Colonic mucosa (tissue), 4 donors: ENCODE data around the gene GRIN1. TPM values are rescaled to one million over a fixed set of nuclear protein-coding genes. Genes with fewer than 3 reads are reported as not detected.

Source experiments
- DNase-seq: peaks from one replicate; pipeline ENCODE4 v3.0.0-alpha.2; 2020
- H3K27ac ChIP-seq: fragments of 200-600 bp; one replicate; pipeline ENCODE4 v1.8.0; 2021
- H3K27me3 ChIP-seq: fragments of 200-600 bp; one replicate; pipeline ENCODE4 v1.8.0; 2021
- H3K36me3 ChIP-seq: fragments of 200-600 bp; one replicate; pipeline ENCODE4 v1.8.0; 2021
- H3K4me1 ChIP-seq: fragments of 200-600 bp; one replicate; pipeline ENCODE4 v1.8.0; 2021; ENCODE audit warnings: mild to moderate bottlenecking
- H3K4me3 ChIP-seq: fragments of 200-600 bp; one replicate; pipeline ENCODE4 v1.8.0; 2021
- H3K9ac ChIP-seq, 2 donors: one replicate each; pipeline ENCODE4 v1.7.0; 2013; ENCODE audit warnings: control low read depth in 2 of 2, low read depth in 2 of 2, low read length in 2 of 2
- H3K9me3 ChIP-seq: fragments of 200-600 bp; one replicate; pipeline ENCODE4 v1.8.0; 2021
- intact Hi-C: fragments of 100-400 bp; cut with DNase I; formaldehyde crosslinking; loops from one replicate; pipeline ENCODE4 v1.14.1; 2022
- total RNA-seq, 2 donors: library from RNA; stranded (reverse); fragmentation: NEBNext Ultra II Directional in 1 of 2; extraction: Animal tissue kit (Norgen Biotek cat#: 25700) in 1 of 2; gene quantifications; one replicate each; pipeline ENCODE4 v1.2.1, GENCODE V29; 2021
- TF ChIP-seq, protein P1 (sequence below): fragments of 200-600 bp; IDR thresholded peaks from one replicate; pipeline ENCODE4 v1.8.0; 2022; ENCODE audit warnings: antibody characterized with exemption, mild to moderate bottlenecking
- donor health status: healthy.
- donor health status: DM: no; HTN: no; CAD: no.
- donor health status: DM: no; HTN: no; CAD: no.

Gene GRIN1
- under 1 TPM; 0.47 to 0.93 TPM for total RNA-seq

DNA sequence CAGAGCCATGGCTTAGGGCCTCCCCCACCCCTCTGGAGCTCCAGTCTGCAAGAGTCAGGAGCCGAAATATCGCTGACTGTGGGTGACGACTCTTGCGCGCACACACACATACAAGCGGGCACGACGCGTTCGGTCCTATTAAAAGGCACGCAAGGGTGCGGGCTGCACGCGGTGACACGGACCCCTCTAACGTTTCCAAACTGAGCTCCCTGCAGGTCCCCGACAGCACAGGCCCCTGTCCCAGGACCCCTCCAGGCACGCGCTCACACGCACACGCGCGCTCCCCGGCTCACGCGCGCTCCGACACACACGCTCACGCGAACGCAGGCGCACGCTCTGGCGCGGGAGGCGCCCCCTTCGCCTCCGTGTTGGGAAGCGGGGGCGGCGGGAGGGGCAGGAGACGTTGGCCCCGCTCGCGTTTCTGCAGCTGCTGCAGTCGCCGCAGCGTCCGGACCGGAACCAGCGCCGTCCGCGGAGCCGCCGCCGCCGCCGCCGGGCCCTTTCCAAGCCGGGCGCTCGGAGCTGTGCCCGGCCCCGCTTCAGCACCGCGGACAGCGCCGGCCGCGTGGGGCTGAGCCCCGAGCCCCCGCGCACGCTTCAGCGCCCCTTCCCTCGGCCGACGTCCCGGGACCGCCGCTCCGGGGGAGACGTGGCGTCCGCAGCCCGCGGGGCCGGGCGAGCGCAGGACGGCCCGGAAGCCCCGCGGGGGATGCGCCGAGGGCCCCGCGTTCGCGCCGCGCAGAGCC, at the start of gene GRIN1:
TSS of gene GRIN1 (plus strand) at position 433 of the 746 bp plus-strand sequence. CDS start 333 bp downstream, outside the sequence.
- Histone ChIP-seq H3K36me3 (no peaks in the 10 kb centered on the region), H3K9ac (no peak within 1 kb of the TSS), H3K9me3 (no peaks in the 10 kb centered on the region), H3K4me1 (no peaks in the 10 kb centered on the region), H3K27ac (no peak within 1 kb of the TSS), H3K27me3 (peaks cover 54% of the 10 kb centered on the region), H3K4me3 (no peak within 1 kb of the TSS)
- intact Hi-C loops = no loop called here
- no peak for DNase-seq
- TF ChIP-seq, protein P1, sequence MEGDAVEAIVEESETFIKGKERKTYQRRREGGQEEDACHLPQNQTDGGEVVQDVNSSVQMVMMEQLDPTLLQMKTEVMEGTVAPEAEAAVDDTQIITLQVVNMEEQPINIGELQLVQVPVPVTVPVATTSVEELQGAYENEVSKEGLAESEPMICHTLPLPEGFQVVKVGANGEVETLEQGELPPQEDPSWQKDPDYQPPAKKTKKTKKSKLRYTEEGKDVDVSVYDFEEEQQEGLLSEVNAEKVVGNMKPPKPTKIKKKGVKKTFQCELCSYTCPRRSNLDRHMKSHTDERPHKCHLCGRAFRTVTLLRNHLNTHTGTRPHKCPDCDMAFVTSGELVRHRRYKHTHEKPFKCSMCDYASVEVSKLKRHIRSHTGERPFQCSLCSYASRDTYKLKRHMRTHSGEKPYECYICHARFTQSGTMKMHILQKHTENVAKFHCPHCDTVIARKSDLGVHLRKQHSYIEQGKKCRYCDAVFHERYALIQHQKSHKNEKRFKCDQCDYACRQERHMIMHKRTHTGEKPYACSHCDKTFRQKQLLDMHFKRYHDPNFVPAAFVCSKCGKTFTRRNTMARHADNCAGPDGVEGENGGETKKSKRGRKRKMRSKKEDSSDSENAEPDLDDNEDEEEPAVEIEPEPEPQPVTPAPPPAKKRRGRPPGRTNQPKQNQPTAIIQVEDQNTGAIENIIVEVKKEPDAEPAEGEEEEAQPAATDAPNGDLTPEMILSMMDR = no peak

DNA sequence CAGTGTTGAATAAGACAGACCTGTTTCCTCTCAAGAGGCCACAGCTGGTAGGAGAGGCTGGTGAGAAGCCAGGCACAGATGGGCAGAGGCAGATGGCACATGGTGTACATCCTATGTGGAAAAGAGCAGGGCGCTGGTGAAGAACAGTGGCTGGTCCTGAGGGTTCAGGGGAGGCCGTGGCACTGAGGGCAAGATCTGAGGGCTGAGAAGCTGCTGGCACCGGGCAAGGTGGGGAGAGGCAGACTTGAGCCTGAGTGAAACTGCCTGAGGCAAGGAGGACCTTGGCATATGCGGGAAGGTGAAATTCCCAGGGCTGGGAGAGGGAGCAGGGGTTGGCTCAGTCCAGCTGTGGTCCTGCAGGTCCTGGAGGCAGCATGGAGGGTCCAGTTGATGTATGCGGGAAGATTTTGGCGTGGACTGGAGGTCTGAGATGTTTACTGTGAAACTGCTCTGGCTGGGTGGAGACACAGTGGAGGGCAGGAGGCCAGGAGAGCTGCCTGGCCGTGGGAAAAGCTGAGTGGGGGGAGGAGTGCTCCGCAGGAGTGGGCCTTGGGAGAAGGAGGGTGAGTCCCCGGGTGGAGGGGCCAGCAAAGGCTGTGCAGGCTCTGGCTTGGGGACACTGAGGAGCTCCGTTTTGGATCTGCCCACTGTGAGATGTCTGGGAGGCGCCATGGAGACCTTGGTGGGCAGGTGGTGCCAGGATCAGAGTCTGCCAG, 49.6 kb upstream of the GRIN1 start:
- TF ChIP-seq, protein P1 = no peak
- Histone ChIP-seq H3K27me3 (no peaks in the 10 kb centered on the region), H3K36me3 (no peaks in the 10 kb centered on the region), H3K9ac (no peak overlapping the region), H3K4me3 (no peak overlapping the region), H3K9me3 (no peaks in the 10 kb centered on the region), H3K4me1 (peaks cover 7% of the 10 kb centered on the region), H3K27ac (no peak overlapping the region)
- intact Hi-C loops = no loop called here
- no peak for DNase-seq

DNA sequence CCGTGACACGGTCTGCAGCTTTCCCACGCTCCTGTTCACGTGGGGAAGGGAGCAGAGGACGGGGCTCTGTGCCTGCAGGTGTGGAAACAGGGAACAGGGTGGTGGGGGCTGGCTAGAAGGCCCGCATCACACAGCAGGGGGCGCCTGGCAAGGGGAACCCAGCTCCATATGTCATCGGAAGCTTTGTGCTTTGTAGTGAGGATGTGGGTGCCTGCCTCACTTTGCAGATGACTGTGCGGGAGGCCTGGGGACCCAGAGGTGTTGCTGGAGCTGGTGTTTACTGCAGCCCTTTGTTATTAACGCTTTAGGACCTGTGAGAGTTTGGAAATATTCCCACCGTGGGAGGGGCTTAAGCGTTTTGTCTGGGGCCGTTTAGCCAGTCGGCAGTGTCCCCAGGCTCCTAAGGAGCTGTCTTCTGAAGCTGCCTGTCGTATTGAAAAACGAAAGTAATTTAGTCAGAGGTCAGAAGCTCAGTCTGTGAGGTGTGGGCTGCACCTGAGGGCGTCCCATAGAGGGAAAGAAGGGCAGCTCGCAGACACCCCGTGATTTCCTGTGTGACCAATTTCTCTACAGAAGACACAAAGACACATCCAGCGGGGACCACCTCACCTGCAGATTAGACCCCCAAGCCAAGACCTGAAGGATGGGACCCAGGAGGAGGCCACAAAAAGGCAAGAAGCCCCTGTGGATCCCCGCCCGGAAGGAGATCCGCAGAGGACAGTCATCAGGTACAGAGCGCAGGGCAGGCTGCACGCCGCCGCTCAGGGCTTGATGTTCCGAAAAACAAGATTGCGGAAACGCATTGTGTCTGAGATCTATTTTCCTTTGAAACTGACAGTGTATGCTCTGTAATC, 43.1 kb upstream of the GRIN1 start:
- TF ChIP-seq, protein P1 = no peak
- Histone ChIP-seq H3K9me3 (no peaks in the 10 kb centered on the region), H3K4me3 (no peak overlapping the region), H3K27me3 (no peaks in the 10 kb centered on the region), H3K9ac (peak overlapping the region in 1 of 2 donors; percentile 16), H3K4me1 (no peaks in the 10 kb centered on the region), H3K36me3 (no peaks in the 10 kb centered on the region), H3K27ac (peak overlapping the region; percentile 17)
- no peak for DNase-seq
- intact Hi-C loops = no loop called here

DNA sequence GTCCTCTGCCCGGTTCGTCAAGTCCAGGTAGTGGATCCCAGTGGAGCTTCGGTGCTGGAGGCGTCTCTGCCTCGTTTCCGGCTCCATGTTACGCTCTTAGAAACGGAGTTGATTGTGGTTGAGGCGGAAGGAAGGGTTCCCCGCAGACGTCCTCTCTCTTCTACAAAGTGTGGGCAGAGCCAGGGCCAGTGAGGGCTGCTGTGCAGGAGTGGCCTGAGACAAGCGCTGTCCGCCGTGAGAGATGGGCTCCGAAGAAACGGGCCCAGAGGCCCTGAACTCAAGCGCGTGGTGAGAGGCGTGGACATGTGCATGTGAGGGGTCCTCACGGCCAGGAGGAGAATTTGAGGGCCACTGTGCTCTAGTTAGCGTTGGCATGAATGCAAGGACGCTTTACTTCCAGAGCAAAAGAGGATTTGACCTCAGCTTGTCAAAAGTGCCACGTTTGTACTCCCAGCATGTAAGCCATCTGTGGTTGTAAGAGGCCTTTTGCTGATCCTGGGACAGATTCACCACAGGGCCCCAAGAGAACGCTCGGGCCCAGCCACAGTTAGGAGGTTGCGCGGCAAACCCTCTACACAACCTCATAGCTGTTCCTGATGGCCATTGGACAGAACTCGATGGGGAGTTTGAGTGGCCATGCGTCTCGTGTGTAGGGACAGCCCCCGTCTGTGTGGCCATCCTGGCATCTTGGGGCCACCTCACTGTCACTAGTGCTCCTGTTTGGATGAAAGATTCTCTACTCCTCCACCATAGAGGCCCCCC, 42.0 kb upstream of the GRIN1 start:
- no peak overlapping the region for H3K4me3 ChIP-seq
- no peaks in the 10 kb centered on the region for H3K36me3 ChIP-seq
- H3K9me3 ChIP-seq = no peaks in the 10 kb centered on the region
- H3K4me1 ChIP-seq = no peaks in the 10 kb centered on the region
- peak overlapping the region in 1 of 2 donors; percentile 2 for H3K9ac ChIP-seq
- intact Hi-C loops = no loop called here
- H3K27ac ChIP-seq = no peak overlapping the region
- TF ChIP-seq, protein P1 = no peak
- no peak for DNase-seq
- no peaks in the 10 kb centered on the region for H3K27me3 ChIP-seq
